ENCODE data around the gene SWAP70.
"Not testable (repeated sequence)": the region's sequence is repeated elsewhere in the genome, so short reads cannot be mapped to it uniquely, and the experiment has no call there.

SWAP70 gene

DNA sequence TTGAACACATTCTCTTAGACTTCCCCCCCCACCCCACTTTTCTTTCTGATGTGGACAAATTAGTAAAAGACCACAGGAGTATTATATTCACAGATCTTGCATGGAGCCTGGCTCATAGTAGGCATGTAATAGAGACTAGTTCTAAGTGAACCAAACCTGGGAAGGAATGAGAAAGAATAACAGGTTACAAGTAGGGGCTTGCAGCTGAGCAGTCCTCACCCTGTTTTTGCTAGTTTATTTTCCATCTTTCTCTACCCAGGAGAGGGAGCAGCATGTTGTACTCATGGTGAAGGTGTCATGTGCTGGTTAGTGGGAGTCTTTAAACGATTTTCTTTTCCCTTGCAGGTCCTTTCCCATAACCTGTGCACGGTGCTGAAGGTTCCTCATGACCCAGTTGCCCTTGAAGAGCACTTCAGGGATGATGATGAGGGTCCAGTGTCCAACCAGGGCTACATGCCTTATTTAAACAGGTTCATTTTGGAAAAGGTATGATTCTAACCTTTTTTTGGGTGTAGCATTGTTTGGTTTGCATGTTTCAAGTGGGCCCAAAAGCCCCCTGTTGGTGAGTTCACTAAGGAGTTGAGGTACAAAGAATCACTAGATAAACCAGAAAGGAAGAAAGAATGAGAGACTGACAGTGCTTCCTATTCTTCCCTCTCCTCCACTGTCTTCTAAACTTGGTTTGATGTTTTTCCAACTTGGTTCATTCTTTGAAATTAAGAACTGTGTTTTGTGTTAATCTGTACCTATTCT, 30.1 kb downstream of the SWAP70 start:
- DNase-seq: no peak

DNA sequence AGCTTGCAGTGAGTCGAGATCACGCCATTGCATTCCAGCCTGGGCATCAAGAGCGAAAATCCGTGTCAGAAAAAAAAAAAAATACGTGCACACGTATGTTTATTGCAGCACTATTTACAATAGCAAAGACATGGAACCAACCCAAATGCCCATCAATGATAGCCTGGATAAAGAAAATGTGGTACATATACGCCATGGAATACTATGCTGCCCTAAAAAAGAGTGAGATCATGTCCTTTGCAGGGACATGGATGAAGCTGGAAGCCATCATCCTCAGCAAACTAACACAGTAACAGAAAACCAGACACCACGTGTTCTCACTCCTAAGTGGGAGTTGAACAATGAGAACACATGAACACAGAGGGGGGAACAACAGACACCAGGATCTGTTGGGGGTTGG, 31.4 kb downstream of the SWAP70 start:
- DNase-seq: not testable (repeated sequence)

- no peak for DNase-seq
Observed at GRCh38 chr11:9697766-9698165, 33.9 kb downstream of the SWAP70 start.

GRCh38 chr11:9700105-9700801, 36.4 kb downstream of the SWAP70 start:
- no peak for DNase-seq

DNA sequence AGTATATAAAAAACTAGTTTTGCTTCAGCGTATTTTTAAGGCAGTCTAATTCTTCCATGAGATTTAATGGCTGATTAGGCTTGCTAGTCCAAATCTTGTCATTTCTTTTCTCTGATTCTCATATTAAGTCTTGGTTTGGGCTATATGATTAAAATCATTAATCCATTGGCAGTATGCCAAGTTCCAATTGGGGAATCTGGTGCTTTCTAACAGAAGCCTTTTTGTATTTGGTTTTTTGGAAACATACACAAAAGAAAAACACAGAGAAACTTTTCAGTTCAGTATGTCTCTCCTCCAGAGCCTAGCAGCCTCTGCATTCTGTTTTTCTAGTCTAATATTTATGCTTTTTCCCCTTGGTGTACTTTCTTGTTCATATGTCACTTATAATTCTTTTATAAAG, 37.9 kb downstream of the SWAP70 start:
- no peak for DNase-seq

- DNase-seq: no peak
Observed at GRCh38 chr11:9703280-9703679, 39.4 kb downstream of the SWAP70 start.

GRCh38 chr11:9704037-9704436, 40.2 kb downstream of the SWAP70 start:
- DNase-seq: no peak

DNA sequence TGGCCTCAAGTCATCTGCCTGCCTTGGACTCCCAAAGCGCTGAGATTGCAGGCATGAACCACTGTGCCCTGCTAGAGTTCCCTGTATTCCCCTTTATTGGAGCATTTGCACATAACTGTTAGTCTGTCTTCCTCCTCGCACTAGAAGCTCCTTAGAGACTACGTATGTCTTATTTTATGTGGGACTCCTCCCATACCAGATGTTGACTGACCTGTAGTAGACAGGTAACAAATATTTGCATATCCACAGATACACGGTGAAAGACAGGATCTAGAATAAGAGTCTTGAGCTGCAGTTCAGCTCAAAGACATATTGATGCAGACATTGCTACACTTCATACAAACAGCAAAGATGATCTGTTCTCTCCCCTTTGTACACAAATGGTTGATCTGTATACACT, 40.7 kb downstream of the SWAP70 start:
- DNase-seq: no peak

DNA sequence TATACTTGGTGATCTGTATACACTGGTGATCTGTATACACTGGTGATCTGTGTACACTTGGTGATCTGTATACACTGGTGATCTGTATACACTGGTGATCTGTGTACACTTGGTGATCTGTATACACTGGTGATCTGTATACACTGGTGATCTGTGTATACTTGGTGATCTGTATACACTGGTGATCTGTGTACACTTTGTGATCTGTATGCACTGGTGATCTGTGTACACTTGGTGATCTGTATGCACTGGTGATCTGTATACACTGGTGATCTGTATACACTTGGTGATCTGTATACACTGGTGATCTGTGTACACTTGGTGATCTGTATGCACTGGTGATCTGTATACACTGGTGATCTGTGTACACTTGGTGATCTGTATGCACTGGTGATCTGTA, 41.5 kb downstream of the SWAP70 start:
- not testable (repeated sequence) for DNase-seq

- DNase-seq: peak in 1 of 2 donors; percentile 21
Observed at GRCh38 chr11:9708544-9708943, 44.7 kb downstream of the SWAP70 start.

DNA sequence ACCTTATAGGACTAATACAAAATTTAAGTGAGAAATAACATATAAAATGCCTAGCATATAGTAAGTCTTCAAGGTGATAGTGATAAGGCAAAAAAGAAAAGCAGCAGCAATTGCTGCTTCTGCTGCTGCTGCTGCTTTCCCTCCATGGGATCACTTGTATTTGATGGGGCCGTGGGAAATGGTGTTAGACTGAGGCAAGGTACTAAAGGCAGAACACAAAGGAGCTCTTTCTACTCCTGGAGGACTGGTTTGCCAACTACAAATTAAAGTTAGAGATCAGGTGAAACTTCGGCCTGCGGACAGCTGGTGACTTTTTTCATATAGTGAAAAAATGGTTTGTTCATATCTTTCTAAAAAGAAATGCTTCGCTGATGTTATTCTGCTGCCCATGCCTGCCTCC, 46.3 kb downstream of the SWAP70 start:
- DNase-seq: no peak

DNA sequence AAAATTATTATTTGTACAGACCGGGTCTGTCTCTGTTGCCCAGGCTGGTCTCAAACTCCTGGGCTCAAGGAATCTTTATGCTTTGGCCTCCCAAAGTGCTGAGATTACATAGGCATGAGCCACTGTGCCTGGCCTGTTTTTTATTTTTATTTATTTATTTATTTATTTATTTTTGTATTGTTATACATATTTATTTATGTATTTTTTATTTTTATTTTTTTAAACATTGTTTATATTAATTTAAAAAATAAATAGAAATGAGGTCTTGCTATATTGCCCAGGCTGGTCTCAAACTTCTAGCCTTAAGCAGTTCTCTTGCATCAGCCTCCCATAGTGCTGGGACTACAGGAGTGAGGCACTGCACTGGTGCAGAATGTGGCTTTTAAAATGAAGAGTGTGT, 47.0 kb downstream of the SWAP70 start:
- no peak for DNase-seq

DNA sequence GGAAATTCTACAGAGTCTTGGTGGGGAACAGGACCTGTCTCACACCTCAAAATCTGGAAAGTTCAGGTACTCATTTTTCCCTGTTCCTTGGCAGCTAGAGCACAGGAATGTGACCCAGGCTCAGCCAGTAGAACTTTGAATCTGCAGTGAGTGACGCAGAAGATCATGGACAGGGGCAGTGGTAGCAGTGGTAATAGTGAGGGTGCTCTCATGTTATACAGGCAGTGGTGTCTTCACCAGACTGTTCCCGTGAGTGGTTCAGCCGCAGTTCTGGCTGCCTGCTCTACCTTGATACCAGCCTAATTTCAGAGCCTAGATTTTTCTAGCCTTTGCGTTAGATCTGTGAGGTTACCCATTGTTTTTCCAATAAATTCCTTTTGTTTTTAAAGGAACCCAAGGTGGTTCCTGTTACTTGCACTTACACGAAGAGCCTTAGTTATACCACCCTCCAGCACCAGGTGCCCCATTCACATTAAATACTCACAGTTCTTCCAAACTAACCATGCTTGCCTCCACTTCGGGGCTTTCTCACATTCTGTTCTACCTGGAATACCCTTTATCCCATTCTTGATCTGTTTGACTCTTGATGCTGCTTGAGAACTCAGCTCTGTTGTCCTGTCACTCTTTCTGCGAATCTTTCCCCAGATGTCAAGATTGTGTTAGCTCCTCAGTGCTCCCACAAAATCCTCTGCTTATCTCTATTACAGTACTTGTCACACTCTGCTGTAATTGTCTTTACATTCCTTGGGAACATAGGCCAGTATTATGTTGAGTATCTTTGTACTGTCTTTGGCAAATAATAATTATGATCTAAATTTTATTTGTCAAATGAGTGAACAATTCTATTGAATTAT, 47.8 kb downstream of the SWAP70 start:
- no peak for DNase-seq

DNA sequence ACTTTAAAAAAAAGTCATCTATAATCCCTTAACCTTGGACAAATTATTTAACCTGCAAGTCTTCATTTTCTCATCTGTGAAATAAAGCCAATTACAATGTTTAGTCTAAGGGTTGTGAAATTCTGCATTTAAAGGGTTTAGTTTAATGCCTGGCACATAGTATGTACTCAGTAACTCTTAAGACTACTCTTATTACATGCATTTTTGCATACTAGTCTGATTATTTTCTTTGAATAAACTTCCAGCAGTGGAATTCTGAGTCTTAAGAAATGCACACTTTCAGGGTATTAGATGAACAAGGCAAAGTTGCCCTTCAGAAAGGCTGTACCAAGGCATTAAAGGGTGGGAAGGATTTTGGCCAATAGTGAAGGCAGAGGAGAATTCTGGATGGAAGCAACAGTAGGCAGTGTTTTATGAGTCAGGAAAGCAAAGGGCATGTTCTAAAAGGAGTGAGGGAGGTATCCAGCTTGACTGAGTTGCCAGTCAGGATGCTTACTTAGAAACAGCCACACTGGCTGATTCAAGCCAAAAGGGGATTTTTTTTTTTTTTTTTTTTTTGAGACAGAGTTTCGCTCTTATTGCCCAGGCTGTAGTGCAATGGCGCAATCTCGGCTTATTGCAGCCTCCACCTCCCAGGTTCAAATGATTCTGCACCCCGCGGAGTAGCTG, 50.5 kb downstream of the SWAP70 start:
- DNase-seq: no peak

DNA sequence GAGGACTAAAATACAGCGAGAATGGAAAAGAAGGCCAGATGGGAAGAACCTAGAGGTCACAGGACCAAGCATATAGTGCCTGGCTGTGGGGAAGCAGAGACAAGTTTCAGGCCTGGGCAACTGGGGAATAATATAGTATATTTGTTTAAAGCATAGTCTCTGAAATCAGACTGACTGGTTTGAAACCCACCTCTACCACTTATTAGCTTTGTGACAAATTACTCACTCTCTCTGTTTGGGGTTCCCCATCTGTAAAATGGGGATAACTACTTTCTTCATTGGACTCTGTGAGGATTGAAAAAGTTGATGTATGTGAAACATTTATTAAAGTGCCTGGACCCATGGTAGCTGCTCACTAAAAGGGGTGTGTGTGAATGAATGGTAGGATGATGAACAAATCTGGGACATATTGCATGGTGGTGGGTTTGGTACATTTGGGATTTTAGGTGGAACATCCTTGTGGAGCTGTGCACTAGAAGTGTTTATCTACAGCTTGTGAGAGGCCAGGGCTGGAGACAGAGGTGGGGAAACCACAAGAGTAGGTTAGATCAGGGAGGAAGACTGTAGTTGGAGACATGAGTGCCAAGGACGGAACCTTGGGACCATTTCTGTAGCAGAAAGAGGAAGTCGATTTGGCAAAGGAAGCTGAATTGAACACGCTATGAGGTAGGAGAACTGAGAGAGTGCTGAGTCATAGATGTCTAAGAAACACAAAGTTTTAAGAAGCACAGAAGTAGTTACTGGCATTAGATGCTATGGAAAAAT, 52.6 kb downstream of the SWAP70 start:
- DNase-seq: peak; percentile 88 to 89

DNA sequence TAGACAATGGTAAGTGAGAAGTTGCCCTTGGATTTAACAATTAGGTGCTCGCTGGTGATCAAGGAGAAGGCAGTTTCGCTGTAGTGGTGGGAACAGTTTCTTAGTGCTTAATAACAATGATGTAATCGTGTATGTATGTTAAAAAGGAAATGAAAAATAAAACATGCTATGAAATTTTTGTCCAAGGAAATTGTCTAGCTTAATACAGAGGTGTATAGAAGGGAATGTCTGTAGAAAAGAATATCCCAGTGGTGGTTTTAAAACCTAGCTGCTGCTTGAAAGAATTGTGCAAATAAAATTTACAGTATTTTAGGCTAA, 53.1 kb downstream of the SWAP70 start:
- no peak for DNase-seq

DNA sequence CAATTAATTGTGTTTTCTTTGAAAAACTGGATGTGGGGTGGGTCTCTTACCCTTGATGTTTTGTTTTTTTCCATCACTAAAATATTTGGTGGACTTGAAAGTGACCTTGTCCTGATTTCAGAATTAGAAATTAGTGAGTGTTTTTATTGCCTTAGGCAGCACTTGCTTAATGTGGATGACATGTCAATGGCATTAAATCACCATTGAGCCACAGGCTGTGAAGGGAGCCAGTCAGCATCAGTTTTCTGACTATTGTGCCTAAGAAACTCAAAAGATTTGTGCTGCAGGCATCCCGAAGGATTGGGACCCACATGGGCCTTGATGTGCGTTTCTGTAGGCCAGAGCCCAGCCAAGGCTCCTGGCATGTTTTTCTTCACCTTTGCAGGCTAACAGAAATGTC, 53.8 kb downstream of the SWAP70 start:
- no peak for DNase-seq

GRCh38 chr11:9718147-9718546, 54.3 kb downstream of the SWAP70 start:
- no peak for DNase-seq

- DNase-seq: peak; percentile 38 to 60
Observed at GRCh38 chr11:9719566-9720289, 55.9 kb downstream of the SWAP70 start.

DNA sequence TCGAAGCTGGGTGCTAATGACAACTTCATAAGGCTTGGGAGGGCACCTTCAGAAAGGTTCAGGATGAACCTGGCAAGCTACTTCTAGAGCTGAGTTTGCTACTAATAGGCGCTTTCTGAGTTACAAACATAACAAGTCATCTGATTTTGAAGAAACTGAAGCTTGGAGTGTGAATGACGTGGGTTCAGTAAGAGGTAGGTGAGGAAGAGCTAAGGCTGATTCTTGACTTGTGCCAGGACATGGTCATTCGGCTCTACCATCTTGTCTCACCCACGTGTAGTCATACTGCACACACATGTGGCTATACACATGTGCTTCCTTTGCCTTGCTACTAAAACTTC, 56.4 kb downstream of the SWAP70 start:
- DNase-seq: peak in 1 of 2 donors; percentile 25

DNA sequence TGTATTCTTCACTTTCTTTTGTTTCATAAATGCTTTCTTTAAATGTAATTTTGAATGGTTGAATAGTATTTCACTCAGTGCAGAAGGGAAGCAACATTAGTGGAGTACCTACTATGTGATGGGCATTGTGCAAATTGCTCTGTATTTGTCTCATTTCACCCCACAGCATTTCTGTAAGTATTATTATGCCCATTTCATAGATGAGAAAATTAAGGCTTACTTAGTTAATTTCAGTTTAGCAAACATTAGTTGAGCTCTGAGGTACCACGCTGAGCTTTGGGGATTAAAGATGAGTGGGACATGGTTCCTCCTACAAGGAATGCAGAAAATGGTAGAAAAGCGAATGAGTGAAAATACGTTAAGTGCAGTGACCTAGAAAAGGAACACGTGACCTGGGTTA, 58.1 kb downstream of the SWAP70 start:
- no peak for DNase-seq

DNA sequence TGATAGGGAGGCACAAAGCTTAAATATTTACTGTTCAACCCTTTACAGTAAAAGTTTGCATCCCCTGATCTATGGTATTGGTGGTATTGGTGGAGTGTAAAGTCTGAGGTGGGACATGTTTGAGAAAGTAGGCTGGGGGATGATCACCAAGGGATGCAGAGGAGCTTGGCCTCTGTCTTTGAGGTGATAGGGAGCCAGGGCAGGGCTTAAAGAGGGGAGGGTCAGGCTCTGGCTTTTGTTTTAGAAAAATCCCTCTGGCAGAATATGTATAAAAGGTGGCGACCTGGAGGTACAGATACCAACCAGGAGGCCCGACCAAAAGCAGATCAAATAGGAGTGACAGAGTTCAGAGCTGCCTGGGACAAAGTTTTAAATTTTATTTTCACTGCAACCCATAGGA, 59.0 kb downstream of the SWAP70 start:
- no peak for DNase-seq
